Kidney epithelial cell (primary cell): Measurements from ENCODE around the gene SPOCK1. TPM values are rescaled to one million over a fixed set of nuclear protein-coding genes. Genes with fewer than 3 reads are reported as not detected.
"Not testable (repeated sequence)": the region's sequence is repeated elsewhere in the genome, so short reads cannot be mapped to it uniquely, and the experiment has no call there.

Experiments used
- DNase-seq: peaks from one replicate; pipeline ENCODE4 v3.0.0-alpha.2; 2010; ENCODE audit warnings: low read depth
- H3K27me3 ChIP-seq: 2 replicates; pipeline ENCODE4 v1.6.0; 2011; ENCODE audit warnings: low read length; ENCODE audit not compliant: control insufficient read depth, insufficient read depth
- H3K36me3 ChIP-seq: 2 replicates; pipeline ENCODE4 v1.5.1; 2011; ENCODE audit warnings: low read length; ENCODE audit not compliant: control insufficient read depth, insufficient read depth
- H3K4me3 ChIP-seq: 2 replicates; pipeline ENCODE4 v1.5.1; 2011; ENCODE audit warnings: low read depth, mild to moderate bottlenecking, control low read depth, low read length
- CTCF ChIP-seq: IDR thresholded peaks from 2 replicates; pipeline ENCODE4 v1.5.1; 2011; ENCODE audit warnings: mild to moderate bottlenecking, moderate library complexity, low read length, control low read depth, inconsistent platforms; ENCODE audit not compliant: insufficient read depth, poor library complexity, severe bottlenecking
- total RNA-seq: library from RNA; depleted of rRNA; stranded (reverse); fragments of >200 nt; gene quantifications from 2 replicates; pipeline ENCODE4 v1.2.3, GENCODE V29; 2015

Gene SPOCK1
- total RNA-seq, 1 donor from 2014 or later: 13.1 TPM

GRCh38 chr5:136979131-136979530, 520.0 kb downstream of the SPOCK1 start:
- Histone ChIP-seq H3K36me3 (peaks cover 1% of the 10 kb centered on the region), H3K4me3 (no peak overlapping the region), H3K27me3 (no peaks in the 10 kb centered on the region)
- DNase-seq: no peak
- TF ChIP-seq CTCF: no peak

GRCh38 chr5:136963504-136963903, 535.6 kb downstream of the SPOCK1 start:
- no peak for TF ChIP-seq CTCF
- Histone ChIP-seq H3K4me3 (no peak overlapping the region), H3K27me3 (no peaks in the 10 kb centered on the region), H3K36me3 (no peaks in the 10 kb centered on the region)
- no peak for DNase-seq

GRCh38 chr5:136957428-136957827, 541.7 kb downstream of the SPOCK1 start:
- H3K27me3 ChIP-seq: no peaks in the 10 kb centered on the region
- DNase-seq: no peak
- TF ChIP-seq CTCF: no peak
- no peaks in the 10 kb centered on the region for H3K36me3 ChIP-seq
- H3K4me3 ChIP-seq: no peak overlapping the region

GRCh38 chr5:136954142-136954541, 545.0 kb downstream of the SPOCK1 start:
- H3K27me3 ChIP-seq, H3K4me3 ChIP-seq, DNase-seq, H3K36me3 ChIP-seq: not testable (repeated sequence)

GRCh38 chr5:136953346-136954069, 545.6 kb downstream of the SPOCK1 start:
- H3K36me3 ChIP-seq, H3K27me3 ChIP-seq, H3K4me3 ChIP-seq: not testable (repeated sequence)
- DNase-seq: peak; percentile 4

GRCh38 chr5:136927571-136927970, 571.6 kb downstream of the SPOCK1 start:
- no peak for DNase-seq
- no peak for TF ChIP-seq CTCF
- Histone ChIP-seq H3K27me3 (no peaks in the 10 kb centered on the region), H3K4me3 (no peak overlapping the region), H3K36me3 (no peaks in the 10 kb centered on the region)

GRCh38 chr5:136926073-136926472, 573.1 kb downstream of the SPOCK1 start:
- no peak for TF ChIP-seq CTCF
- Histone ChIP-seq H3K27me3 (no peaks in the 10 kb centered on the region), H3K4me3 (no peak overlapping the region), H3K36me3 (no peaks in the 10 kb centered on the region)
- DNase-seq: no peak

Other genes starting within 250 kb of the SPOCK1 start
- gene KLHL3, start 236.8 kb upstream of the SPOCK1 start, total RNA-seq: 1.6 and 2.8 TPM in 2 replicates